WTC11 (cell line): ENCODE results near the gene TBC1D20.

Source experiments
- ATF6 ChIP-seq: sonication (generic); formaldehyde crosslinking; IDR thresholded peaks from 2 replicates; pipeline ENCODE4 v1.8.1; 2023; ENCODE audit warnings: mild to moderate bottlenecking, missing genetic modification reagents
- CBFB ChIP-seq: sonication (generic); formaldehyde crosslinking; IDR thresholded peaks from 2 replicates; pipeline ENCODE4 v1.8.1; 2022; ENCODE audit warnings: mild to moderate bottlenecking, low read depth, missing genetic modification reagents
- CTCF ChIP-seq: fragments of 200-600 bp; IDR thresholded peaks from 2 replicates; pipeline ENCODE4 v1.8.0; 2022; ENCODE audit warnings: antibody characterized with exemption
- E2F5 ChIP-seq: sonication (generic); formaldehyde crosslinking; IDR thresholded peaks from 2 replicates; pipeline ENCODE4 v1.8.1; 2022; ENCODE audit warnings: mild to moderate bottlenecking, moderate library complexity, missing genetic modification reagents
- FOXK1 ChIP-seq: sonication (generic); formaldehyde crosslinking; IDR thresholded peaks from 2 replicates; pipeline ENCODE4 v1.8.0; 2022; ENCODE audit warnings: mild to moderate bottlenecking, moderate library complexity, missing genetic modification reagents
- FOXP4 ChIP-seq: sonication (generic); formaldehyde crosslinking; IDR thresholded peaks from 2 replicates; pipeline ENCODE4 v1.8.0; 2022; ENCODE audit warnings: mild to moderate bottlenecking, missing genetic modification reagents
- JUN ChIP-seq: sonication (generic); formaldehyde crosslinking; IDR thresholded peaks from 2 replicates; pipeline ENCODE4 v1.8.0; 2023; ENCODE audit warnings: mild to moderate bottlenecking, missing genetic modification reagents
- SMAD3 ChIP-seq: sonication (generic); formaldehyde crosslinking; IDR thresholded peaks from 2 replicates; pipeline ENCODE4 v1.8.0; 2022; ENCODE audit warnings: missing genetic modification reagents, mild to moderate bottlenecking, borderline replicate concordance
- ZNF512 ChIP-seq: sonication (generic); formaldehyde crosslinking; IDR thresholded peaks from 2 replicates; pipeline ENCODE4 v1.8.1; 2022; ENCODE audit warnings: missing genetic modification reagents, borderline replicate concordance

- no peak for TF ChIP-seq CTCF
- no peak for TF ChIP-seq FOXK1 (CRISPR knock-in tag)
- no peak for TF ChIP-seq JUN
- no peak for TF ChIP-seq CBFB (CRISPR knock-in tag)
- no peak for TF ChIP-seq FOXP4 (CRISPR knock-in tag)
- no peak for TF ChIP-seq SMAD3
- TF ChIP-seq ZNF512 = no peak
- no peak for TF ChIP-seq ATF6 (CRISPR knock-in tag)
- TF ChIP-seq E2F5 (CRISPR knock-in tag) = no peak
These were observed 12.2 kb upstream of the TBC1D20 start for GRCh38 chr20:474581-474980.
